ENCODE data around the gene GTF2IRD1. TPM values are rescaled to one million over a fixed set of nuclear protein-coding genes. Genes with fewer than 3 reads are reported as not detected.
A peak's percentile ranks its signal among the peaks of the same experiment; 100 is the strongest.

GTF2IRD1 gene
- total and polyA plus RNA-seq, 2 of the 13 experiments (the other 11 are each of a cell fraction or from before 2014, with no cell fraction given): 16.5 to 26.7 TPM

DNA sequence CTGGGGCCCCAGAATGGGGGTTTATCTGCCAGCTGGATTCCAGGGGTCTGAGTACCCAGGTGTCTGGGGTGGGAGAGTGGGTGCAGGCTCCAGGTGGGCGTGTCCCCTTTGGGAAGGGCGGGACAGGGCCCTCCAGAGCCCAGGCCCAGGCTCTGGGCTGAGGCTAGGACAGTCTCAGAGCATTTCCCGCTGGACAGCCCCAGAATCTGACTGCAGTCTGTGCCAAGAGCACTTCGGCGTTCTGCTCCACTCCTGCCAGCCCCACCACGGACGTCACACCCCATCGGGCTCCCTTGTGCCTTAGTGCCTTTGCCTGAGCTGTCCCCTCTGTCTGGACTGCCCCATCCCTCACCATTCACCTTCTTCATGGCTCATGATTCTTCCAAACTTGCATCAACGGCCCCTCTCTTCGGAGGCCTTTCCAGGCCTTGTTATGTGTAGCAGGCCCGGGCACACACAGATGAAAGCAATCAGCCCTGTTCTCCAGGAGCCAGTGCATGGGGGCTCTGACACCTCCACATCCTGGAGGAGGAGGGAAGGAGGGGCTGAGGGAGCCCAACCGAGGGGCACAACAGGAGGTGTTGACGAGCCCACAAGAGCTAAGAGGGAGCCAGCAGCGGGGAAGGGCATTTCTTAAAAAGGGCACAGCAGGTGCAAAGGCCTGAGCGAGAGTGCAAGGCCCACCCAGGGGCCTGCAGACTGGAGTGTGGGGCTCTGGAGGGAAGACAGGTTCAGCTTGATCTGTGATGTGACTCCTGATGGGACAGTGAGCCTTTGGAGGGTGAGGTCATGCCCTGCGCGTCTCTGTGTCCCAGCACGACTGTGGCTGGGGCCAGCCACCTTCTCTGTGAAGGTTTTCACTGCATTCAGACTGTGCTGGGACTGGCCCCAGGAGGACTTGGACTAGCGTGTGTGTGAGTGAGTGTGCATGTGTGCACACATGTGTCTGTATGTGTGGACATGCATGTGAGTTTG lies 41.7 kb downstream of the GTF2IRD1 start:
- Histone ChIP-seq H3K79me2 (ENCODE audit: insufficient read depth, low read length) (peaks cover 8% of the 10 kb centered on the region), H2AFZ (ENCODE audit: low read length) (no peak overlapping the region), H4K20me1 (ENCODE audit: insufficient read depth, low read length) (peaks cover 3% of the 10 kb centered on the region; the same call in 1 of the 2 replicates), H3K27ac (ENCODE audit: extremely low read length, insufficient read depth, low read length) (peak overlapping the region; percentile 92), H3K9ac (ENCODE audit: insufficient read depth, low read depth, low read length) (no peak overlapping the region), H3K4me1 (ENCODE audit: insufficient read depth, low read length) (peaks cover 43% of the 10 kb centered on the region), H3K9me3 (ENCODE audit: low read length) (no peaks in the 10 kb centered on the region), H3K4me2 (ENCODE audit: low read depth, low read length) (no peak overlapping the region), H3K36me3 (replicated peaks in 1 of 2; ENCODE audit: control insufficient read depth in 1 of 2, insufficient read depth in 2 of 2, low read length in 2 of 2) (peaks cover 0 to 4% of the 10 kb centered on the region in 2 experiments; a peak in 2 of 5 replicates), H3K27me3 (ENCODE audit: control insufficient read depth in 1 of 2, insufficient read depth in 2 of 2, low read length in 2 of 2) (no peaks in the 10 kb centered on the region), H3K4me3 (replicated peaks in 1 of 3; ENCODE audit: insufficient read depth in 1 of 3, low read depth in 2 of 3, low read length in 3 of 3) (no peak overlapping the region)
- ATAC-seq (no peak), DNase-seq (ENCODE audit: low spot score) (no peak), FAIRE-seq (no peak)
- ChIA-PET POLR2A (no interaction called here), CTCF (ENCODE audit: low intra/inter-chr PET ratio, low total read pairs) (no interaction called here)
- intact Hi-C loops (cut with micrococcal nuclease; ENCODE audit: unreplicated experiment): no loop called here
- BruUV-seq (replicated peaks): no TSS peak
- TF ChIP-seq KIAA2018 (CRISPR knock-in tag; IDR thresholded peaks at IDR 0.05; ENCODE audit: borderline replicate concordance) (no peak), CENPT (CRISPR knock-in tag; IDR thresholded peaks at IDR 0.05; ENCODE audit: low read depth) (no peak), ZNF768 (CRISPR knock-in tag; IDR thresholded peaks at IDR 0.05) (peak; percentile 13; the same call in 1 of the 2 replicates), CBX2 (IDR thresholded peaks at IDR 0.05; ENCODE audit: low read depth, low read length) (no peak), CBX2 (CRISPR knock-in tag; IDR thresholded peaks at IDR 0.05; ENCODE audit: low read depth) (no peak), ZNF687 (CRISPR knock-in tag; IDR thresholded peaks at IDR 0.05) (0 out of 2 replicates have a peak, but pooled peaks have one; percentile 12), ZNF350 (CRISPR knock-in tag; IDR thresholded peaks at IDR 0.05; ENCODE audit: borderline replicate concordance, low read depth) (no peak), ZNF616 (CRISPR knock-in tag; IDR thresholded peaks at IDR 0.05; ENCODE audit: low read depth) (no peak)
- 86% methylated on average over 14 of the region's 19 CpGs for WGBS (ENCODE audit: low lambda C conversion rate)
- in situ Hi-C loops (cut with HindIII; ENCODE audit: extremely low pct_ligation_motif_present, low pct_unique_long_range_greater_than_20kb): no loop called here
